ENCODE data around the gene LMBR1L.

DNA sequence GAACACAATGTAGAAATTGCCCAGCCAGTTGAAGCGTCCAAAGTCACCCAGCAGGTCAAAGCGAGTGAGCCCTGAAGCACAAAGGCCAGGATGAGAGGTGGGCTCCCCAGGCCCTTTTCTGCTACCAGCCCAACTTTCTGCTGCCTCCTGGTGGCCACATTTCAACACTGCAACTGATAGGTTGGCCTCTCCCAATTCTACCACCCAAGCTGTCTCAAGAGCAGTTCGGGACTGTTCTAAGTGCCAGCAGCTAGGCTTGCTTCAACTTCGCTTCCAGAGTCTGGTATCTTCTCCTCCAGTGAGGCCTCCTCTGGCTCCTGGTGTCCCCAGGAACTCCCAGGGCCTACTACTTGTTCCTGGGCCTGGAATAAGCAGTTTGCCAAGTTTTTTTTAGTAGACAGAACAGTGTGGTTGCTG lies 12.6 kb downstream of the LMBR1L start:
- no peak for TF ChIP-seq JUND (IDR thresholded peaks at IDR 0.05; ENCODE audit: low read length)
- no peak; the same call in 1 of the 2 replicates for TF ChIP-seq CREB1 (IDR thresholded peaks at IDR 0.05)
- TF ChIP-seq, protein P1, sequence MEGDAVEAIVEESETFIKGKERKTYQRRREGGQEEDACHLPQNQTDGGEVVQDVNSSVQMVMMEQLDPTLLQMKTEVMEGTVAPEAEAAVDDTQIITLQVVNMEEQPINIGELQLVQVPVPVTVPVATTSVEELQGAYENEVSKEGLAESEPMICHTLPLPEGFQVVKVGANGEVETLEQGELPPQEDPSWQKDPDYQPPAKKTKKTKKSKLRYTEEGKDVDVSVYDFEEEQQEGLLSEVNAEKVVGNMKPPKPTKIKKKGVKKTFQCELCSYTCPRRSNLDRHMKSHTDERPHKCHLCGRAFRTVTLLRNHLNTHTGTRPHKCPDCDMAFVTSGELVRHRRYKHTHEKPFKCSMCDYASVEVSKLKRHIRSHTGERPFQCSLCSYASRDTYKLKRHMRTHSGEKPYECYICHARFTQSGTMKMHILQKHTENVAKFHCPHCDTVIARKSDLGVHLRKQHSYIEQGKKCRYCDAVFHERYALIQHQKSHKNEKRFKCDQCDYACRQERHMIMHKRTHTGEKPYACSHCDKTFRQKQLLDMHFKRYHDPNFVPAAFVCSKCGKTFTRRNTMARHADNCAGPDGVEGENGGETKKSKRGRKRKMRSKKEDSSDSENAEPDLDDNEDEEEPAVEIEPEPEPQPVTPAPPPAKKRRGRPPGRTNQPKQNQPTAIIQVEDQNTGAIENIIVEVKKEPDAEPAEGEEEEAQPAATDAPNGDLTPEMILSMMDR (IDR thresholded peaks at IDR 0.05; ENCODE audit: control extremely low read depth in 1 of 3, insufficient read depth in 1 of 3, low read depth in 1 of 3, low read length in 3 of 3), result peak; percentile 87 to 96 (median 91)
- TF ChIP-seq SIN3A (conservative IDR thresholded peaks at IDR 0.05 in 1 of 2, IDR thresholded peaks at IDR 0.05 in 1 of 2; ENCODE audit: low read depth in 1 of 2, low read length in 2 of 2), result no peak
- no peak for TF ChIP-seq POLR2A (IDR thresholded peaks at IDR 0.05; ENCODE audit: control extremely low read depth in 1 of 2, low read depth in 2 of 2, low read length in 2 of 2)
- no peak for TF ChIP-seq RNF2 (IDR thresholded peaks at IDR 0.05; ENCODE audit: borderline replicate concordance, low read depth, low read length, missing control alignments, poor library complexity, severe bottlenecking)

All from H1 (cell line).